GM10266 (cell line): ENCODE measurements around the gene CCDC174.
"Not testable (repeated sequence)": the region's sequence is repeated elsewhere in the genome, so short reads cannot be mapped to it uniquely, and the experiment has no call there.

ENCODE experiments used
- DNase-seq: peaks from one replicate; pipeline ENCODE4 v3.0.0; 2012; ENCODE audit errors: extremely low spot score
- CTCF ChIP-seq: IDR thresholded peaks from 2 replicates; pipeline ENCODE4 v1.5.1; 2012; ENCODE audit warnings: mild to moderate bottlenecking, low read depth; ENCODE audit not compliant: control insufficient read depth, insufficient read depth; ENCODE audit errors: missing control alignments

CCDC174 gene

GRCh38 chr3:14645453-14645852 lies 6.1 kb upstream of the CCDC174 start:
- no peak for TF ChIP-seq CTCF
- DNase-seq = no peak

GRCh38 chr3:14646131-14646573 lies 5.4 kb upstream of the CCDC174 start:
- DNase-seq = no peak

GRCh38 chr3:14646589-14647413 lies 4.8 kb upstream of the CCDC174 start:
- TF ChIP-seq CTCF = no peak
- DNase-seq = no peak

More at GRCh38 chr3:14646131-14646573, 5.4 kb upstream of the CCDC174 start:
- no peak for TF ChIP-seq CTCF

GRCh38 chr3:14647976-14648955 lies 3.3 kb upstream of the CCDC174 start:
- DNase-seq = no peak
- no peak for TF ChIP-seq CTCF

- no peak for DNase-seq
These were observed 2.1 kb upstream of the CCDC174 start for GRCh38 chr3:14649466-14649865.

GRCh38 chr3:14650193-14650592 lies 1.4 kb upstream of the CCDC174 start:
- no peak for DNase-seq
- no peak for TF ChIP-seq CTCF

More at GRCh38 chr3:14649466-14649865, 2.1 kb upstream of the CCDC174 start:
- no peak for TF ChIP-seq CTCF

- not testable (repeated sequence) for DNase-seq
These were observed 872 bp downstream of the CCDC174 start for GRCh38 chr3:14652360-14652907.
